ENCODE data around the gene SPACA7.
"Not testable (repeated sequence)": the region's sequence is repeated elsewhere in the genome, so short reads cannot be mapped to it uniquely, and the experiment has no call there.

The SPACA7 gene

DNA sequence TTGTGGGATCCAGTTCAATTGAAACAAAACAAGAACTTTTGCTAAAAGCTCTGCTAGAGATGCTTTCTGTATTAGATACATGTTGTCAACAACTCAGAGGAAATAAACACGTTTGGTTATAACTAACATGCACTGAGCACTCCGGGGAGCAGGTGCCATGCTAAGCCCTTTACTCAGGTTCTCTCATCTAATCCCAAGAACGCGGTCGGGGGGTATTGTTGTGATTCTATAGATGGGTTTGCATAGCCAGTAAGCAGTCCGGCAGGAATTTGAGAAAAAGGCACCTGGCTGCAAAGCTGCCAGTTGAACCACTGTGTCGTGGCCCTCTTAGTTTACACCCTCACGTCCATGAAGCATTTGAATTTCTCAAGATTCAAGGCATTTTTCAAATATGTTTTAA lies 24.3 kb upstream of the SPACA7 start:
- DNase-seq: no peak

DNA sequence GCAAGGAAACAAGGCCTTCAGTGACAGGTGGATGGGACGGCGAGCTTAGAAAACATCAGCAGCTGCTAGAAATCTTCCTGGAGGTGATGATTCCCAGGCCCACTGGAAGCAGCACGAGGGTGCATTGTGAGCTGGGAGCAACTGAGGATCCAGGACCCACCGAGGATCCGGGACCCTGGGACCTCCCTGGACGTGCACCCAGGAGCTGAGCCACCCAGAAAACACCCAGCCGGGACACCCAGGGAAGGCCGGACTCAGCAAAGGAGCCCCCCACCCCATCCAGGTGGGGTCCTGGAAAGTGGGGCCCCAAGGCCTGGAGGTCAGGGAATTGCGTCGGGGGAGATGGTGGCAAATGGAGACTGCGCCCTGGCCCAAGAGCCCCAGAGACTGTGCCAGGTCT lies 22.3 kb upstream of the SPACA7 start:
- no peak for DNase-seq

DNA sequence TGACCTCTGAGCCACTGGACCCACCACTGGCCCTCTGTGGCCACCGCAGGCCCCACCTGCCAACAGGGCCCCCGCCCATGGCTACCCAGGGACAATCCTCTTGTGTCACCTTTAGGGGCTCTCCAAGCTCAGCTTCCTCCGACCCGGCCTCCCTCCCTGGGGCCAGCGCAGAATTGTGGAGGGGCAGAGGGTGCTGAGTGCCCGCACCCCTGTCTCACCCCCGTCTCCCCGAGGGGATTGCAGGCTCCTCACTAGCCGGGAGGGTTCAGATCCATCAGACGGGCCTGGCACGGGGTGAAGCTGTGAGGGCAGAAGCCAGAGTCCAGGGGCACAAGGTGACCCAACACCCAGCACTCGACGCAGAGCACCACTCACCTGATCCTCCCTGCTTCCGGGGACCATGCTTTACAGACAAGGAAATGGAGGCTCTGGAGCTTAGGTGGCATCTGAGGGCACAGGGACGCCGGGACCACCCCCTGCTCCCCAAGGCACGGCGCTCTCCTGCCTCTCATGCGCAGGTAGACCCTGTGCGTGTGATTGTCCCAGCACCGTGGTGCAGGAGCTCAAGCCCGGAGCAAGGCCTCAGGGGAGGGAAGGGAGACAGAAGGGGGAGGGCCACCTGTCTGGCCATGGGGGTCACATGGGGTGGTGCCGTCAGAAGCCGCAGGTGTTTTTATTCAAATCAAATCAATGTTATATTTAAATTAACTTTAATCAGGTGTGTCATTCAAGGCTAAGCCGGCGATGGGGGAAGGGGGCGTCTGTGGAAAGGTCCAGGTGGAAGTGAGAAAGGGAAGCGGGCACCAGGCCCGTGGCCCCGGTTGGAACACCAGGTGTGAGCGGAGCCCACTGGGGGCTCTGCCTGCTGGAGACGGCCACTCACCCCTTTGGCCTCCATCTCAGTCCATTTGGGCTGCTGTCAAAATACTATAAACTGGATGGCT lies 21.6 kb upstream of the SPACA7 start:
- no peak for DNase-seq

DNA sequence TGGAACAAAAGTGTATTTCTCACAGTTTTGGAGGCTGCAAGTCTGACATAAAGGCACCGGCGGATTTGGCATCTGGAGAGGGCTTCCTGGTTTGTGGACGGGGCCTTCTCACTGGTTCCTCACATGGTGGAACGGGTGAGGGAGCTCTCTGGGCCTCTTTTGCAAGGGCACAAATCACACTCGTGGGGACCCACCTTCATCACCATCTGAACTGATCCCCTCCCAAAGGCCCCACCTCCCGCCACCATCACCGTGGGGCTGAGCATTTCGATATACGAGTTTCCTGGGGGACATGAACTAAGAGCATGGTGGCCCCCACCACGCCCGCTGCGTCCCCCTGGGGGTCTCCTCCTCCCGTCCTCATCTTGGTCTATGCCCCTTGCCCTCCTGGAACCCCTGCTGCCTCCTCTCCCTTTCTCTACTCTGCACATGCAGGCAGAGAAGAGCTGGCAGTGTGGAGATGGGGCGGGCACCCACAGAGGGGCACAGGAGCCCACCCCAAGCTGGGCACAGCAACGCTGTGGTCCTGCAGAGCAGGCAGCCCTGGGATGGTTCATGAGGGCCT lies 20.8 kb upstream of the SPACA7 start:
- no peak for DNase-seq

DNA sequence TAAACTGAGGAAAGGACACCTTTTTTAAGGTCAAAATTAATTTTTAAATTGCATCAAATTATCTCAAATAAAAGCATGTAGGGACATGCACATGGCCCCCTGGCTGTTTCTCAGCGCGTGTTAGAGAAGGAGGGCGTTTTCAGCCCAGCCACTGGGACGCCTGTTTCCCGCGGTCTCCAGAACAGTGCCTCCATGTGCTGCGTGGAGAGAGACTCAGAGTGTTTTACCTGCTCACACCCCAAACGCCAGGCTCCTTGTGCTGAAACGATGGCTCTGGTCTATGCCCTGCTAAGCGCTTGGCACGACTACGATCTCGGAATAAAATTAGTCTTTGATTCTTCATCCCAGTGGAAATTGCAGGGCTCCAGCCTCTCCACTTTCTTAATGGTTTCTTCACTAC lies 20.0 kb upstream of the SPACA7 start:
- DNase-seq: no peak

DNA sequence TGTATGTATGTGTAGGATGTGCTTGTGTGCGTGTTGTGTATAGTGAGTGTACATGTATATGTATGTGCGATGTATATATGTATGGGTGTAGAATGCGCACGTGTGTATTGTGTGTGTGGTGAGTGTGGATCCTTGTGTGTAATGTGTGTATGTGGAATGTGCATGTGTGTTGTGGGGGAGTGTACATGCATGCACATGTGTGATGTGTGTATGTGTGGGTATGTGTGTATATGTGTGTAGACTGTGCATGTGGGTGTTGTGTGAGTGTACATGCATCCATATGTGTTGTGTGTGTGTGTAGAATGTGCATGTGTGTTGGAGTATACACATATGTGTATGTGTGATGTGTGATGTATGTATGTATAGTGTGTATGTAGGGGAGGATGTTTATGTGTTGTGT lies 18.0 kb upstream of the SPACA7 start:
- DNase-seq: no peak

DNA sequence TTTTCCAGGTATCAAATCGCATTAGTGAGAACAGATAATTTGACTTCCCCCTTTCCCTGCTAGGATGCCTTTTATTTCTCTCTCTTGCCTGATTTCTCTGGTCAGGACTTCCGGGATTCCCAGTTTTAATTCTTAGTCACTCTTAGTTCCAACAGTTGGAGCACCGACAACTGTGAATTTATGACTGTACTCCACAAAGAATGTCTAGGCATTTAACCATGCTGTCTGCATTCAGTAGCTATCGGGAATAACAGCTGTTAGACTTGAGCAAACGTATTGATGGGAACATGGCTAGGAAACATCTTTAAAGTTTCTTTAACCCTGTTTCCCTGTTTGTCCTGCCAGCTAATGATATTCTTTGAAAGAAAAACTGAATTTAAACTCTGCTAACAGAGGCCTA lies 14.1 kb upstream of the SPACA7 start:
- DNase-seq: no peak

DNA sequence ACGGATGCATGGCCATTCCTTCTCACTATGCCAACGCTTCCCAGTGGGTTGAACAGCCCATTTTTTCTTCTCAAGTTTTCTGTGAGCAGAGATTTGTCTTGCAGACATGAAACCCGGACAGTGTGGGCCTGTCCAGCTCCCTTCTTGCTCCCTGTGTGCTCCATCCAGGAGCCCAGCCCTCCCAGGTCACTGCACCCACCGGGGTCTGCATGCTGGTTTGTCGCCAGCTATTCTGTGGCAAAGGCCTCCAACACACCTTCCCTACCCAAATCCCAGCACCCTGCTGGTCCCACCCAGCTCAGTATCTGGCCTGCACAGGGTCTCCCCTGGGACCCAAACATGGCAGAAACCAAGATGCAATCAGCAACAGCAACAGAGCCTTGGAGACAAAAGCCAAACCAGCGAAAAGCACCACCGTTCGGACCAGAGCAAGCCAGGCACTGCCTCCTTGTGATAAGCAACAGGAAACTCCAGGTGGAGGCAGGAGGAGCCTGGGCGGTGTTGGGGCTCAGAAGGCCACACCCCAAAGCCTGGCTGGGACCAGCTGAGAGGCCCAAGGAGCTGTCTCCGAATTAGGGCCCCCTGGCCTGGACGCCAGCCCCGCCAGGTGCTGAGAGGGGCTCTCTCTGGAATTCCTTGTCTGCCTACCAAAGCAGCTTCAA lies 12.2 kb upstream of the SPACA7 start:
- DNase-seq: no peak

DNA sequence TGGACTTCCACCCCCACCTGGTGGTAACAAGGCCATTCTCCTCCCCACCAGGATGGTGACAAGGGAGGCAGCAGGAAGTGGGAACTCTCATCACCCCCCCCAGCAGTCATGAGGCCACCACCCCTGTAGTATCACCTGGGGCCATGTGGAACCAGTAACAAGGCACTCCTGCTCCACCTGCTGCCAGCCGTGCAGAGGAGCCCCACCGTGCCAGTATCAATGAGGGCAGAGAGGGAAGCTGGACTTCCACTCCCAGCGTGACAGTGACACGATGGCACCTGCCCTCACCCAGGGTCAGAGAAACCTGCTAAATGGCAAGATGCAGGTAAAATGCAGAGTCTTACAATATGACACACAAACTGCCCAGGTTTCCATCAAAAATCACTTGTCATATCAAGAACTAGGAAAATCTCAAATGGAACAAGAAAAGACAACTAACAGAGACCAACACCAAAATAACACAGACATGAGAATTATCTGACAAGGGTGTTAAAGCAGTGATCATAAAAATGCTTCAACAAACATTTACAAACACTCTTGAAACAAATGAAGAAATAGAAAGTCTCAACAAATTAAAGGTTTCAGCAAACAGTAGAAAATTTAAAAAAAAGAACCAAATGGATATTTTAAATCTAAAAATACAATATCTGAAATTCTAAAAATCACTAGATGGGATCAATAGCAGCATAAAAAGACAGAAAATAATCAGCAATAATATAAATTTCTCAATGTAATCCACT lies 9.1 kb upstream of the SPACA7 start:
- no peak for DNase-seq

DNA sequence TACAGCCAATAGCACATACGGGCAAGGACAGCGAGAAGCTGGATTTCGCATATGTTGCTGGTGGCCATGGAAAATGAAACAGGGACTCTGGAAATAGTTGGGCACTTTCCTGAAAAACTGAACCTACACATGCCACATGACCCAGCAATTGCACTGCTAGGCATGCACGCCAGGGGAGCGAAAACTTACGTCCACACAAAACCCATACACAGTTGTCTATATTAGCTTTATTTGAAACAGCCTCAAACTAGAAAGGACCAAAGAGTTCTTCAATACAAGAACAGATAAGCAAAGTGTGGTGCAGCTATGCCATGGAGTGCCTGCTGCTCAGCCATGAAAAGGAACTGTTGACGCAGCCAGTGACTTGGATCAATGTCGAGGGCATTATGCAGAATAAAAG lies 7.3 kb upstream of the SPACA7 start:
- no peak for DNase-seq

DNA sequence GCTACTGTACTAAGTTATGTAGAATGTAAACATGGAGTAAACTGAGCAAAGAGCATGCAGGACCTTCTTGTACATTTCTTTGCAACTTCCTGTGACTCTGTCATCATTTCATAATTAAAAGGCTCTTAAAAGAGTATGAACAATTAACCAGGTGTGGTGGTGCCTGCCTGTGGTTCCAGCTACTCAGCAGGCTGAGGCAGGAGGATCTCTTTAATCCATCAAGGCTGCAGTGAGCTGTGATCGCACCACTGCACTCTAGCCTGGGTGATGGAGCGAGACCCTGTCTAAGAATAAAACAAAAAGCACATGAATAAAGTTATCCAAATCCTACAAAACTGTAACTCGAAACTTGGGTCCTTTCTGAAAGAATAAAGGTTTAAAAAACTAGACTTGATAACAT lies 5.8 kb upstream of the SPACA7 start:
- no peak for DNase-seq

DNA sequence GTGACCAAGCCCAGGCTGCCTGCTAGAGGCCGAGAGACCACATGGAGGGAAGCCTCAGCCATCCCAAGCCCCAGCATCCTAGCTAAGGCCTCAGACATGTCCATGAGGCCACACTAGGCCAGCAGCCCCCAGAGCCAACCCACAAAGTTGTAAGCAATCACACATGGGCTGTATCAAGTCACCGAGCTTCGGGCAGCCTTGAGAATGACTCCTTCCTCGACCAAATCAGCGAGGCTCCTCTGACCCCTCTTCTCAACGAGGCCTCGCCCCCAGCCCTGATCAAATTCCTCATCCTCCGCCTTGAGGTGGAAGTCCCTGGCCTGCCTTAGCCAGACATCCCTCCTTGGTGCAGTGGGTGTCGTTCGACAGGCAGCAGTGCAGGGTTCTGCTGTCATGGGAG lies 1.9 kb upstream of the SPACA7 start:
- DNase-seq: no peak

DNA sequence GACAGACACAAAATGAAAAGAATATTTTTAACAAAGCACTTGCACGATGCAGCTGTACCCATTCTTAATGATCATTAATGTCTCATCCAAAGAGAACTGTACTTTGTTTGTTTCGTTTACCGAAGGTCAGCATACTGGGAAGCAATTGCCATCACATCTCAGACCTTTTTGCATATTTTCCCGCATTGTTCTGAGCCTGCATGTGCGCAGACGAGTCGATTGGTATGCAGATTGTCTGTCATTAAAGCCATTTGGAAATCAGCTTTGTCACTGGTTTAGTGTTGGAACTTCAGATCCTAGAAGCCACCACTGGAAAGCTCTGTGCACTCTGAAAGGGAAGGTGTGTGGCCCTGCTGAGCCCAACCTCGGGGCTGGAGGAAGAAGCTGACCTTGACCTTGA lies 15.6 kb downstream of the SPACA7 start:
- DNase-seq: no peak

DNA sequence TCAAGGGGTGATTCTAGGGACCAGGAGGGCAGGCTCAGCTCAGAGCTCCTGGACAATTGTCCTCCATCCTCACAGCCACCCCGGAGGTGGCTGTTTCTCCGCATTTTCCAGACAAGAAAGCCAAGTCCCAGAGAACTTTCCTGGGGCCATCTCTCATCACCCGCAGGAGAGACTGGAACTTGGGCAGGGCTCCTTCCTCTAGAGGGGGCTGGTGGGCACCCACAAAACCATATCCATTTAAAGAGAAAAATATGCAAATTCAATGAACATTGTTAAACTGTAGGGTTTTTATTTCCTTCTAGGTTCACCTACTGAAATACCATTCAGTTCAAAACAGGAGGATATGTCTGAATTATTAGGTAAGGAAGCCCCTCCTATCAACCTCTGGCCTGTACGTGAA lies 16.6 kb downstream of the SPACA7 start:
- DNase-seq: no peak

DNA sequence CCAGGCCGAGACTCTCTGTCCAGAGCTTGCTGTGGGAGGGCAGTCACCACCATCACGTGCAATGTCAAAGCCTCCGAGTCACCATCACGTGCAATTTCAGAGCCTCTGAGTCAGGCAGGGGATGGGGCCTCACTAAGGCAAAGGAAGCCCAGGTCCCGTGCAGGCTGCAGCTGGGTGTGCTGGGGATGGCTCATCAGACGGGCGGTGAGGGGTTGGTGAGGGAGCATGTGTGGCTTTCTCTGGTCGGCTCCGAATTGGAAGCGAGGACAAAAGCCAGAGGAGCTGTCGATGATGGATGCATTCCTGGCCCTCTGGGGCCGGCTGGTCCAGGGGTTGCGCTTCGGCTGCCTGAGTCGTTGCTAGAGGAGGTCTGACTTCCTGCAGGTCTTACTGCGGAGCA lies 18.9 kb downstream of the SPACA7 start:
- not testable (repeated sequence) for DNase-seq

DNA sequence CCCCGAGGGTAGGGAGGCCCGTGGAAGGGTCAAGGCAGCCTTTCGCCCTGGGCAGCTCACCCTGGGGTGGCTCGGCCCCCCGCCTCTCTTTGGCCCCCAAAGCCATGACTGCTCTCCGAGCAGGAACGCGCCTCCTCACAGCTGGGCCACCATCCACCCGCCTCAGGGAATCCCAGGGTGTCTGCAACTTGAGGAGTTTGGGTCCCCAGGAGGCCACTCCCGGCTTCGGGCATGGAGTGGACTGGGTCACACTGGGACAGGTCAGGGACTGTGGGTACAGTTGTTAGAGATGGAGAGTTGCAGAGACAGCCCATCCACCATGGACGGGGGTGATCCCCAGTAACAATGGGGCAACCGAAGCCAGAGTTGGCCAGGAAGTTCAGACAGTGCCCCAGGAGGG lies 19.8 kb downstream of the SPACA7 start:
- DNase-seq: not testable (repeated sequence)

DNA sequence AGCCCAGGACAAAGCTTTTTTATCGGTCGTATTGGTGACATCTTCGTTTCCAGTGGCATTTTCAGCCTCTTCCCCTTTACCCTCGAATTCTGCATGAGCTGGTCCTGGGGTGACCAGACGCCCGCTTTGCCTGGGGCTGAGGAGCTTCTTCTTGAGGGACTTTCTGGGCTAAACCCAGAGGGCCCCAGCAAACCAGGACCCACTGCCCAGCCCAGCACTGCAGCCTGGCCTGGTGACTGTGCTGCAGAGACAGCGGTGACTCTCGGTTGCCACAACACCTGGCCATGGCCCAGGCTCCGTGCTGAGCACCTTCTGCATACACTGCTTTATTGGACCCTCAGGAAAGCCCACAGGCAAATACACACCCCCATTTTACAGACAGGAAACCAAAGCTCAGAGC lies 21.0 kb downstream of the SPACA7 start:
- DNase-seq: no peak

DNA sequence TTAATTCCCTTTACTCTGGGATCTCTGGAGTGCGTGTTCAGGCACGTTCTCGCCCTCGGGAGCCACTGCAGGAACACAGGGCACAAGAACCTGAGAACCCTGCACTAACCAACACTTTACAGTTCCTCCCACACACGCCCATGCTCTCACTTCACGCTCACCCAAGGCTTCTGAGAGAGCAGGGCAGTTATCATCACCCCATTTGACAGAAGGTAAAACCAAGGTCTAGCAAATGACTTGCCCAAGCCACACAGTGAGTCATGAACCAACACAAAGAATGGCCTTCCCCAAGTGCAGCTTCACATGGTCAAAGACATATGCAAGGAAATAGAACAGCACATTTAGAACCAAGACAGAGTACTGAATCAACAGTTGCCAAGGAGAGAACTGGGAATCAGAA lies 22.2 kb downstream of the SPACA7 start:
- not testable (repeated sequence) for DNase-seq

DNA sequence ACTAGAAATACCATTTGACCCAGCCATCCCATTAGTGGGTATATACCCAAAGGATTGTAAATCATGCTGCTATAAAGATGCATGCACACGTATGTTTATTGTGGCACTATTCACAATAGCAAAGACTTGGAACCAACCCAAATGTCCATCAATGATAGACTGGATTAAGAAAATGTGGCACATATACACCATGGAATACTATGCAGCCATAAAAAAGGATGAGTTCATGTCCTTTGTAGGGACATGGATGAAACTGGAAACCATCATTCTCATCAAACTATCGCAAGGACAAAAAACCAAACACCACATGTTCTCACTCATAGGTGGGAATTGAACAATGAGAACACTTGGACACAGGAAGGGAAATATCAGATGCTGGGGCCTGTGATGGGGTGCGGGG lies 33.7 kb downstream of the SPACA7 start:
- not testable (repeated sequence) for DNase-seq

DNA sequence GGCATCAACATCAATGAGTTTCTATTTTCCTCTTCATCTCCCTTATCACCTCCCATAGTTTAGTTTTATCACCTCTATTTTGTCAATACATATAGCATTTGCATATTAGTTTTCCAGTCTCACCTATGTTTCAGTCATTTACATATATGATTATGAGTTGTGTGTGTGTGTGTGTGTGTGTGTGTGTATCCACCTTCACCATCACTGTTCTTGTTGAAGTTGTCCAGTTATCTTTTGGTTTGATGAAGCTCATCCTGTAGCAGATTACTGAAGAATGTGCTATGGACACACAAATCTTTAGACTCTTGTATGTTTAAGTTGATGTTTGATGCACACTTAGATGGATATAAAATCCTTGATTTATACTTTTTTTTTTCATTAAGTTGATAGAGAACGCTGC lies 40.5 kb downstream of the SPACA7 start:
- no peak for DNase-seq

DNA sequence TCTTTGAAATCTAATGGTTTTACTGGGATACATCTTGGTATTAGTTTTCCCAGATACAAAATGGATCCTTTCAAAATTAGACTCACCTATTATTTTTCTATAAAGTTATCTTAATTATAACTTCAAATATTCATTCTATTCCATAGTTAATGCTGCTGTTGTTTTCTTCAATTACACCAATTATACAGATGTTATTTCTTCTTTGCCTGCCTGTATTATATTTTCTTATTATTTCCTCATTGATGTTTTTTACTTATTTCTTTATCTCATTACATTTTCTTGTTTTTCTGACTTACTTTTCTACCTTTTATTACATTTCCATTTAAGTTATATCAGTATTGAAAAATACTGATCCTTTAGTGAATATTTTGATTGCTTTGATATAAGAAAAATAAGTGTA lies 40.9 kb downstream of the SPACA7 start:
- no peak for DNase-seq

DNA sequence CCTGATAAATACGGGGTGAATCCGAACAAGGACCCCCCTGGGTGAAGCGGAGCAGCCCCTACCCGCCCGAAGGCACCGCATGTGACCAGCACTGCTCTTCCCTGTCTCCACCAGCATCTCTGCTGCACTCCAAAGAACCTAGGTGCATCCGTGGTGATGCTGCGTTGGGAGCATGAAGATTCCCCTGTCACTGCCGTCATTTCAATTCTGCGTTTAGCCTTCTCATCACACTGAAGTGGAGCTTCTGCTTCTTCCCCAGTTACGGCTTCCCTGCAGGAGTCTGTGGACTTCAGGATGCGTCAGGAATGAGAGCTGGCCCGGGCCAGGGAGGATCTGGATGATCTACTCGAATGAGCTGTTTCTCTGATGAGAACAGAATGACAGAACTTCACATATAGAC lies 47.9 kb downstream of the SPACA7 start:
- no peak for DNase-seq

DNA sequence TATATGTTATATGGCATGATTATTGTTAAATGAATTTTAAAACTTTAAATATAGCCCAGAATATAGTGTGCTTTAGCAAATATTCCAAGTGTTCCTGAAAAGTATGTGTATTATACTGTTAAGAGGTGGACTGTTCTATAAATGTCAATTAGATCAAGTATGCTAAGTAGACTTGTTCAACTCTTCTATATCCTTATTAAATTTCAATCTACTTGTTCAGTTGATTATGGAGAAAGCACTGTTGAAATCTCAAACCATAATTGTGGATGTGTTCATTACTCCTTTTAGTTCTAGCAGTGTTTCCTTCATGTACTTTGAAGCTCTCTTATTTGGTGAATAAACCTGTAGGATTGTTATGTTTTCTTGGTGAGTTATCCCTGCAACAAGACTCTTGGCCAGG lies 52.5 kb downstream of the SPACA7 start:
- DNase-seq: no peak

DNA sequence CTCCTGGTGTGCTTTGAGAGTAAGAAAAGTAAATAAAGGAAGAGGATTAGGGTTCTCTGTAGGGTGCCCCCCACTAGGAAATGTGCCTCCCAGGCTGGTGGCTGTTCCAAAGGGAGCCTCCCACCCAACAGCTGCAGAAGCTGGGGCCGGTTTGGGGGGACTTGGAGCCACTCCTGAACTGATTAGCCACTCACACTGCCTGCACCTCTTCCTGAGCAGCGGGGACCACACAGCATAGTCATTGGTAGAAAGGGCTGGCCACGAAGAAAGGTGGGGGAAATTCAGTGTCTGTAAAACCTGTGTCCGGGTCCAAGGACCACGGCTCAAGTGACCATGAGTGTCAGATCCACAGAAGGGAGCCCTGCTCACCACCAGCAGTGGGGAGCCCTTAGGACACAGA lies 55.6 kb downstream of the SPACA7 start:
- no peak for DNase-seq

Data from activated naive CD4-positive, alpha-beta T cell (primary cell).